CD8-positive, alpha-beta memory T cell (primary cell): ENCODE results near the gene PAGR1. TPM values are rescaled to one million over a fixed set of nuclear protein-coding genes. Genes with fewer than 3 reads are reported as not detected.
"Not testable (repeated sequence)": the region's sequence is repeated elsewhere in the genome, so short reads cannot be mapped to it uniquely, and the experiment has no call there.

Experiments used
- CTCF ChIA-PET: fragments of 350-600 bp; sonication (Branson Sonifier 250); formaldehyde crosslinking; loops from one replicate; lab custom pipeline; 2021; ENCODE audit warnings: antibody characterized with exemption; lab: Charles Lee
- POLR2A ChIA-PET: fragments of 350-600 bp; sonication (Branson Sonifier 250); formaldehyde crosslinking; loops from one replicate; lab custom pipeline; 2021; ENCODE audit warnings: antibody characterized with exemption; lab: Charles Lee
- DNase-seq, 5 donors: peaks; one replicate each; pipeline versions ENCODE4 v3.0.0 to v3.0.0-alpha.2; 2020 to 2022; ENCODE audit warnings: mixed read lengths in 1 of 5
- H3K27ac ChIP-seq: one replicate; pipeline ENCODE4 v1.7.0; 2013; ENCODE audit warnings: low read depth, mild to moderate bottlenecking, low read length, moderate library complexity
- H3K27me3 ChIP-seq: 2 replicates; pipeline ENCODE4 v1.7.0; 2013; ENCODE audit warnings: low read length, mild to moderate bottlenecking; ENCODE audit not compliant: insufficient read depth, poor library complexity, severe bottlenecking
- H3K36me3 ChIP-seq: 2 replicates; pipeline ENCODE4 v1.7.0; 2013; ENCODE audit warnings: mild to moderate bottlenecking, low read length, moderate library complexity; ENCODE audit not compliant: insufficient read depth
- H3K4me1 ChIP-seq: 2 replicates; pipeline ENCODE4 v1.7.0; 2013; ENCODE audit warnings: mild to moderate bottlenecking, low read length, moderate library complexity; ENCODE audit not compliant: insufficient read depth
- H3K4me3 ChIP-seq: 2 replicates; pipeline ENCODE4 v1.7.0; 2013; ENCODE audit warnings: mild to moderate bottlenecking, low read length
- H3K9me3 ChIP-seq: 2 replicates; pipeline ENCODE4 v1.7.0; 2013; ENCODE audit warnings: mild to moderate bottlenecking, low read length
- H3K27ac Mint-ChIP-seq, 8 donors: one replicate each; pipeline ENCODE4 v1.8.0; 2020 to 2021; ENCODE audit warnings: mixed read lengths in 8 of 8, mild to moderate bottlenecking in 6 of 8, inconsistent platforms in 3 of 8, moderate library complexity in 3 of 8
- H3K27me3 Mint-ChIP-seq, 2 donors: one replicate each; pipeline ENCODE4 v1.8.0; 2020 to 2021; ENCODE audit warnings: mixed read lengths in 2 of 2, mild to moderate bottlenecking in 1 of 2, moderate library complexity in 1 of 2
- H3K36me3 Mint-ChIP-seq, 3 donors: one replicate each; pipeline ENCODE4 v1.8.0; 2020 to 2021; ENCODE audit warnings: mixed read lengths in 3 of 3, inconsistent platforms in 1 of 3, mild to moderate bottlenecking in 1 of 3
- H3K4me1 Mint-ChIP-seq, 3 donors: one replicate each; pipeline ENCODE4 v1.8.0; 2020 to 2021; ENCODE audit warnings: mixed read lengths in 3 of 3, inconsistent platforms in 1 of 3, mild to moderate bottlenecking in 1 of 3
- H3K4me3 Mint-ChIP-seq, 7 donors: one replicate each; pipeline ENCODE4 v1.8.0; 2020 to 2021; ENCODE audit warnings: mixed read lengths in 7 of 7, mild to moderate bottlenecking in 6 of 7, moderate library complexity in 4 of 7, inconsistent platforms in 2 of 7
- H3K9me3 Mint-ChIP-seq, 5 donors: one replicate each; pipeline ENCODE4 v1.8.0; 2020 to 2022; ENCODE audit warnings: mixed read lengths in 5 of 5, mild to moderate bottlenecking in 3 of 5, moderate library complexity in 2 of 5, inconsistent platforms in 1 of 5
- polyA plus RNA-seq: library from polyadenylated mRNA; unstranded; fragments of 300-500 nt; fragmentation: Illumina TruSeq; gene quantifications from one replicate; pipeline ENCODE4 v1.2.3, GENCODE V29; 2021
- total RNA-seq, 2 experiments: library from RNA; stranded (reverse); gene quantifications; one replicate each; pipeline ENCODE4 v1.2.3, GENCODE V29; 2021

Gene PAGR1
- total and polyA plus RNA-seq, 3 experiments from 2014 or later: 41.9 to 53.1 (median 44.3) TPM

- Histone ChIP-seq H3K36me3 (peaks cover 7% of the 10 kb centered on the region), H3K27me3 (no peaks in the 10 kb centered on the region), H3K4me1 (peaks cover 21% of the 10 kb centered on the region), H3K4me3 (peak within 1 kb of the TSS; percentile 89), H3K27ac (peak within 1 kb of the TSS; percentile 92), H3K9me3 (no peaks in the 10 kb centered on the region)
- peaks cover 16 to 33% (median 31%) of the 10 kb centered on the region in 3 donors for H3K4me1 Mint-ChIP-seq
- H3K36me3 Mint-ChIP-seq: peaks cover 4 to 38% (median 5%) of the 10 kb centered on the region in 3 donors
- no peaks in the 10 kb centered on the region for H3K9me3 Mint-ChIP-seq
- CTCF ChIA-PET: interaction anchor here (1.0 to 2.1 kb wide), 10 partner anchors 9 to 164 kb away, joined by 3 to 8 read pairs (median 4); partner anchors contain the start of genes HIRIP3, KIF22 and PAGR1
- H3K4me3 Mint-ChIP-seq: peak within 1 kb of the TSS; percentile 84 to 97 (median 93)
- peak within 1 kb of the TSS; percentile 92 to 99 (median 98) for H3K27ac Mint-ChIP-seq
- peak; percentile 87 to 95 (median 94) for DNase-seq
- POLR2A ChIA-PET: interaction anchor here (0.6 to 1.8 kb wide), 2 partner anchors 48 to 111 kb away, joined by 4 read pairs; partner anchors contain the start of gene TAOK2
- H3K27me3 Mint-ChIP-seq: peaks cover 0 to 3% of the 10 kb centered on the region in 2 donors
Measured at GRCh38 chr16:29862884-29863668, 47.1 kb downstream of the PAGR1 start, which contains the start of gene CDIPT. Gene CDIPT, minus strand, starts transcription at chr16:29863226. Its CDS starts 369 bp downstream, at chr16:29862857.

DNA sequence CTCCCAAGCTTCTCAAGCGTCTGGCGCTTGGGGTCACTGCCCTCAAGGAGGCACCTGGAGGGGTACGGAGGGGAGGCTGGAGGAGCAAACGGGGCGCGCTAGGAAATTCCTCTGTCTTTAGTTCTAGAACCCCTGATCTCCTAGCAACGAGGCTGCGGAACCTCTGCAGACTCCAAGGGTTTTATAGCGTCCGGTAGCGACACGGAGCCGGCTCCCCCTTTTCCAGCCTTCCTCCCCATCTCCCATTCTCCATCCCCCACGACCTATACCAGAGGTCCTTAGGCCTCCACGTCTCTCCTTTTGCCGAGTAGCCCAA is 47.7 kb downstream of the PAGR1 start:
- H3K27ac Mint-ChIP-seq: peak overlapping the region; percentile 92 to 99 (median 98)

DNA sequence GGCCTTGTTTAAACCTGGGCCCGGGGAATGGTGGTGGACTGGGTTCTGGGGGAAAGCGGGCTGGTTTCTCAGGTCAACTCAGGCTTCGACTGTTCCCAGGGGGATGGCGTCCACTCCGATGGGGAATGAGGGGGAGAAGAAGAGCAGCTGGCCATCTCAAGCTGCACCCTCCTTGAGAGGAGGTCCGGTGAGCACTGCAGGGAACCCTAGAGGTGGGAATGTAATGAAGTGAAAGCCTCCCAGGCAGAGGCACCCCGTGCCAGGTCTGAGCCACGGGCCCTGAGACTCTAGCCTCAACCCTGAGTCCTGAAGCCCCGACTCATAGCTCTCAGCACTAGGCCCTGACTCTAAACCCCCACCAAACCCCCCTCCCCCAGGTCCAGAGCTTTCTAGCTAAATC is 48.3 kb downstream of the PAGR1 start:
- Mint-ChIP-seq H3K36me3 (peaks cover 0 to 27% (median 4%) of the 10 kb centered on the region in 3 donors), H3K27me3 (peaks cover 0 to 3% of the 10 kb centered on the region in 2 donors), H3K27ac (peak overlapping the region in 1 of 8 donors; percentile 29), H3K9me3 (no peaks in the 10 kb centered on the region), H3K4me3 (peak overlapping the region in 2 of 7 donors; percentile 23 to 29), H3K4me1 (peaks cover 16 to 33% (median 31%) of the 10 kb centered on the region in 3 donors)
- no peak overlapping the region for H3K4me3 ChIP-seq
- DNase-seq: no peak
- no peaks in the 10 kb centered on the region for H3K27me3 ChIP-seq
- ChIA-PET CTCF (interaction anchor here (1.4 to 1.5 kb wide), 2 partner anchors 11 to 19 kb away, joined by 4 to 7 read pairs; no protein-coding TSS in a partner anchor), POLR2A (interaction anchor here (0.6 to 1.8 kb wide), 3 partner anchors 109 to 713 kb away, joined by 4 read pairs; partner anchors contain the start of gene TAOK2)
- peaks cover 7% of the 10 kb centered on the region for H3K36me3 ChIP-seq
- H3K4me1 ChIP-seq: peaks cover 21% of the 10 kb centered on the region
- H3K27ac ChIP-seq: no peak overlapping the region
- H3K9me3 ChIP-seq: no peaks in the 10 kb centered on the region

More for the DNA sequence above, 47.7 kb downstream of the PAGR1 start:
- Histone ChIP-seq H3K27me3 (no peaks in the 10 kb centered on the region), H3K36me3 (peaks cover 7% of the 10 kb centered on the region), H3K9me3 (no peaks in the 10 kb centered on the region), H3K4me1 (peaks cover 21% of the 10 kb centered on the region), H3K4me3 (peak overlapping the region; percentile 89), H3K27ac (no peak overlapping the region)
- Mint-ChIP-seq H3K4me1 (peaks cover 16 to 33% (median 31%) of the 10 kb centered on the region in 3 donors), H3K36me3 (peaks cover 0 to 33% (median 5%) of the 10 kb centered on the region in 3 donors), H3K9me3 (no peaks in the 10 kb centered on the region), H3K27me3 (peaks cover 0 to 3% of the 10 kb centered on the region in 2 donors), H3K4me3 (peak overlapping the region; percentile 84 to 97 (median 93))
- no peak for DNase-seq
- ChIA-PET CTCF (interaction anchor here (1.0 to 2.1 kb wide), 9 partner anchors 8 to 164 kb away, joined by 3 to 8 read pairs (median 4); partner anchors contain the start of genes HIRIP3 and KIF22), POLR2A (interaction anchor here (0.6 to 1.8 kb wide), 2 partner anchors 48 to 110 kb away, joined by 4 read pairs; partner anchors contain the start of gene TAOK2)

DNA sequence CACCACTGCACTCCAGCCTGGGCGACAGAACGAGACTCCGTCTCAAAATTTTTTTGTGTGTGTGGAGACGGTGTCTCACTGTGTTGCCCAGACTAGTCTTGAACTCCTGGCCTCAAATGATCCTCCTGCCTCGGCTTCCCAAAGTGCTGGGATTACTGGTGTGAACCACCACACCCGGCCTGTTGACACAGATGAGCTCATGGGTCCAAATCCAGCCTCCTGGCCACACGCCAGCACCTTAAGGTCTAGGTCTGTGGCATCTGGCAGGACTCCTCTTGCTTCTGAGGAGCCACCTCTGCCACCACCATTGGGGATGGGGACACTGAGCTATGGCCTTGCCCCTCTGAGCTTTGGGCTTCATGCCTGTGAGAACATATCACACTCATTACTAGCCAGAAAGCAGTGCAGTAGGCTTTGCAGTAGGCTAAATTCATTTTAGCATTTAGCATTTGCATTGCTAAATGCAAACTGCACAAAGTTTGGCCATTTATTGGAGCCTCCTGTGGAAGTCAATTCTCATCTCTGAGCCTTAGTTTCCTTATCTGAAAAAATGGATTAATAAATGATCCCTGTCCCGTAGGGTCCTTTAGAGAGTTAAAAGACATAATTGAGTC is 52.6 kb downstream of the PAGR1 start:
- Mint-ChIP-seq H3K9me3 (no peaks in the 10 kb centered on the region), H3K4me3 (no peak overlapping the region), H3K27ac (no peak overlapping the region), H3K27me3 (peaks cover 3 to 6% of the 10 kb centered on the region in 2 donors), H3K4me1 (peaks cover 0 to 6% (median under 1%) of the 10 kb centered on the region in 3 donors), H3K36me3 (no peaks in the 10 kb centered on the region)
- Histone ChIP-seq H3K9me3 (no peaks in the 10 kb centered on the region), H3K27ac (no peak overlapping the region), H3K36me3 (no peaks in the 10 kb centered on the region), H3K27me3 (no peaks in the 10 kb centered on the region), H3K4me1 (peaks cover 4% of the 10 kb centered on the region), H3K4me3 (no peak overlapping the region)
- ChIA-PET POLR2A (interaction anchor here (0.6 kb wide), 1 partner anchor 178 kb away, joined by 3 read pairs; no protein-coding TSS in a partner anchor), CTCF (no interaction called here)
- DNase-seq: no peak

DNA sequence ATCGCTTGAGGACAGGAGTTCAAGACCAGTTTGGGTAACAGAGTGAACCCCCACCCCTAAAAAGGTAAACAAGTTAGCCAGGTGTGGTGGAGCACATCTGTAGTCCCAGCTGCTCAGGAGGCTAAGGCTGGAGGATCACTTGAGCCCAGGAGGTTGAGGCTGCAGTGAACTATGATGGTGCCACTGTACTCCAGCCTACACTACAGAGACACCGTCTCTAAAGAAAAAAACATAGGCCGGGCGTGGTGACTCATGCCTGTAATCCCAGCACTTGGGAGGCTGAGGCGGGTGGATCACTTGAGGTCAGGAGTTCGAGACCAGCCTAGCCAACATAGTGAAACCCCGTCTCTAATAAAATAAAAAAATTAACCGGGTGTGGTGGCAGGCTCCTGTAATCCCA is 53.1 kb downstream of the PAGR1 start:
- H3K27me3 ChIP-seq, H3K27ac ChIP-seq, H3K4me3 Mint-ChIP-seq, H3K4me3 ChIP-seq, DNase-seq, CTCF ChIA-PET, H3K27ac Mint-ChIP-seq, H3K4me1 Mint-ChIP-seq, H3K9me3 Mint-ChIP-seq, H3K4me1 ChIP-seq, H3K27me3 Mint-ChIP-seq, H3K36me3 Mint-ChIP-seq, H3K9me3 ChIP-seq, H3K36me3 ChIP-seq: not testable (repeated sequence)
- POLR2A ChIA-PET: interaction anchor here (0.6 kb wide), 1 partner anchor 178 kb away, joined by 3 read pairs; no protein-coding TSS in a partner anchor

Other genes with a start within 250 kb of the PAGR1 start
- gene SPN, start 152.9 kb upstream of the PAGR1 start, total RNA-seq: 100 to 1,000 TPM; 136 to 144 TPM
- 255 TPM for gene SPN, start 152.9 kb upstream of the PAGR1 start, polyA plus RNA-seq
- gene QPRT, start 137.0 kb upstream of the PAGR1 start, total RNA-seq: 1 to 10 TPM; 3.0 to 3.5 TPM
- gene QPRT, start 137.0 kb upstream of the PAGR1 start, polyA plus RNA-seq: 0.74 TPM
- 10 to 100 TPM; 32.3 to 33.3 TPM for gene C16orf54, start 70.2 kb upstream of the PAGR1 start, total RNA-seq
- gene C16orf54, start 70.2 kb upstream of the PAGR1 start, polyA plus RNA-seq: 45.0 TPM
- gene ZG16, start 37.9 kb upstream of the PAGR1 start, total RNA-seq: not detected
- gene ZG16, start 37.9 kb upstream of the PAGR1 start, polyA plus RNA-seq: not detected
- gene KIF22, start 25.4 kb upstream of the PAGR1 start, total RNA-seq: 100 to 1,000 TPM; 118 to 131 TPM
- 61.2 TPM for gene KIF22, start 25.4 kb upstream of the PAGR1 start, polyA plus RNA-seq
- 100 to 1,000 TPM; 455 to 478 TPM for gene MAZ, start 9.6 kb upstream of the PAGR1 start, total RNA-seq
- gene MAZ, start 9.6 kb upstream of the PAGR1 start, polyA plus RNA-seq: 85.7 TPM
- 1 to 10 TPM; 1.2 to 1.3 TPM for gene PRRT2, start 4.0 kb upstream of the PAGR1 start, total RNA-seq
- gene PRRT2, start 4.0 kb upstream of the PAGR1 start, polyA plus RNA-seq: 0.18 TPM
- 10 to 100 TPM; 54.5 to 55.4 TPM for gene MVP, start 4.3 kb downstream of the PAGR1 start, total RNA-seq
- gene MVP, start 4.3 kb downstream of the PAGR1 start, polyA plus RNA-seq: 155 TPM
- 10 to 100 TPM; 63.9 to 68.4 TPM for gene CDIPT, start 47.1 kb downstream of the PAGR1 start, total RNA-seq
- gene CDIPT, start 47.1 kb downstream of the PAGR1 start, polyA plus RNA-seq: 109 TPM
- gene SEZ6L2, start 83.4 kb downstream of the PAGR1 start, total RNA-seq: under 1 TPM; 0.07 to 0.15 TPM
- not detected for gene SEZ6L2, start 83.4 kb downstream of the PAGR1 start, polyA plus RNA-seq
- gene ASPHD1, start 84.3 kb downstream of the PAGR1 start, total RNA-seq: 1 to 10 TPM; 1.2 to 1.7 TPM
- not detected for gene ASPHD1, start 84.3 kb downstream of the PAGR1 start, polyA plus RNA-seq
- 10 to 100 TPM; 35.7 to 37.1 TPM for gene KCTD13, start 110.1 kb downstream of the PAGR1 start, total RNA-seq
- 15.9 TPM for gene KCTD13, start 110.1 kb downstream of the PAGR1 start, polyA plus RNA-seq
- gene TMEM219, start 145.9 kb downstream of the PAGR1 start, total RNA-seq: 10 to 100 TPM; 36.8 to 43.4 TPM
- 168 TPM for gene TMEM219, start 145.9 kb downstream of the PAGR1 start, polyA plus RNA-seq
- gene TAOK2, start 157.7 kb downstream of the PAGR1 start, total RNA-seq: 10 to 100 TPM; 41.8 to 44.3 TPM
- 7.1 TPM for gene TAOK2, start 157.7 kb downstream of the PAGR1 start, polyA plus RNA-seq
- 10 to 100 TPM; 45.6 to 48.0 TPM for gene HIRIP3, start 179.5 kb downstream of the PAGR1 start, total RNA-seq
- 22.0 TPM for gene HIRIP3, start 179.5 kb downstream of the PAGR1 start, polyA plus RNA-seq
- gene INO80E, start 180.1 kb downstream of the PAGR1 start, total RNA-seq: 100 to 1,000 TPM; 121 to 123 TPM
- 6.5 TPM for gene INO80E, start 180.1 kb downstream of the PAGR1 start, polyA plus RNA-seq
- gene DOC2A, start 194.9 kb downstream of the PAGR1 start, total RNA-seq: under 1 TPM; 0.13 to 0.42 TPM
- not detected for gene DOC2A, start 194.9 kb downstream of the PAGR1 start, polyA plus RNA-seq
- gene C16orf92, start 207.0 kb downstream of the PAGR1 start, total RNA-seq: not detected
- not detected for gene C16orf92, start 207.0 kb downstream of the PAGR1 start, polyA plus RNA-seq
- under 1 TPM; 0.55 to 0.84 TPM for gene TLCD3B, start 215.1 kb downstream of the PAGR1 start, total RNA-seq
- gene TLCD3B, start 215.1 kb downstream of the PAGR1 start, polyA plus RNA-seq: not detected
- gene ALDOA, start 249.6 kb downstream of the PAGR1 start, total RNA-seq: 1,000 to 10,000 TPM; 1,907 to 1,909 TPM
- 1,157 TPM for gene ALDOA, start 249.6 kb downstream of the PAGR1 start, polyA plus RNA-seq